H1 (cell line): ENCODE results near the gene PCDHA9.

ENCODE experiments used
- EP300 ChIP-seq, 2 experiments: IDR thresholded peaks; 1 replicate in 1 of 2; 2 replicates in 1 of 2; pipeline ENCODE4 v1.6.1; 2011 to 2012; ENCODE audit warnings: low read depth in 2 of 2, low read length in 2 of 2, mild to moderate bottlenecking in 2 of 2, borderline replicate concordance in 1 of 2, inconsistent platforms in 1 of 2, moderate library complexity in 1 of 2
- EZH2 ChIP-seq: fragments of 200-600 bp; sonication (generic); IDR thresholded peaks from 2 replicates; pipeline ENCODE4 v1.7.1; 2012; ENCODE audit warnings: low read depth, mild to moderate bottlenecking, moderate library complexity, low read length, inconsistent platforms; ENCODE audit not compliant: severe bottlenecking
- POLR2A ChIP-seq, 2 experiments: IDR thresholded peaks; 1 replicate in 1 of 2; 2 replicates in 1 of 2; pipeline ENCODE4 v1.6.1; 2011; ENCODE audit warnings: low read depth in 2 of 2, low read length in 2 of 2, mild to moderate bottlenecking in 2 of 2; ENCODE audit errors: control extremely low read depth in 1 of 2
- POLR2AphosphoS5 ChIP-seq: IDR thresholded peaks from 2 replicates; pipeline ENCODE4 v1.6.1; 2011; ENCODE audit warnings: low read depth, low read length
- RAD21 ChIP-seq, 2 experiments: IDR thresholded peaks in 1 of 2; conservative IDR thresholded peaks in 1 of 2; 2 replicates each; pipeline ENCODE4 v1.6.1; 2011; ENCODE audit warnings: low read depth in 2 of 2, low read length in 2 of 2, improper control_type of control experiment in 1 of 2, inconsistent platforms in 1 of 2, mild to moderate bottlenecking in 1 of 2, moderate library complexity in 1 of 2
- RFX5 ChIP-seq: IDR thresholded peaks from 2 replicates; pipeline ENCODE4 v1.6.1; 2011; ENCODE audit warnings: low read depth, low read length, improper control_type of control experiment, borderline replicate concordance
- YY1 ChIP-seq: IDR thresholded peaks from 2 replicates; pipeline ENCODE4 v1.6.1; 2011; ENCODE audit warnings: low read depth, mild to moderate bottlenecking, low read length
- TF ChIP-seq, protein P1 (sequence below), 3 experiments: IDR thresholded peaks; 1 replicate in 2 of 3; 2 replicates in 1 of 3; pipeline versions ENCODE4 v1.5.1 to v1.6.1; 2011; ENCODE audit warnings: low read length in 3 of 3, mild to moderate bottlenecking in 3 of 3, inconsistent platforms in 2 of 3, low read depth in 1 of 3, moderate library complexity in 1 of 3; ENCODE audit not compliant: insufficient read depth in 1 of 3; ENCODE audit errors: control extremely low read depth in 1 of 3
- TF ChIP-seq, protein P2 (sequence below): IDR thresholded peaks from 2 replicates; pipeline ENCODE4 v1.6.1; 2011; ENCODE audit warnings: low read length, improper control_type of control experiment

DNA sequence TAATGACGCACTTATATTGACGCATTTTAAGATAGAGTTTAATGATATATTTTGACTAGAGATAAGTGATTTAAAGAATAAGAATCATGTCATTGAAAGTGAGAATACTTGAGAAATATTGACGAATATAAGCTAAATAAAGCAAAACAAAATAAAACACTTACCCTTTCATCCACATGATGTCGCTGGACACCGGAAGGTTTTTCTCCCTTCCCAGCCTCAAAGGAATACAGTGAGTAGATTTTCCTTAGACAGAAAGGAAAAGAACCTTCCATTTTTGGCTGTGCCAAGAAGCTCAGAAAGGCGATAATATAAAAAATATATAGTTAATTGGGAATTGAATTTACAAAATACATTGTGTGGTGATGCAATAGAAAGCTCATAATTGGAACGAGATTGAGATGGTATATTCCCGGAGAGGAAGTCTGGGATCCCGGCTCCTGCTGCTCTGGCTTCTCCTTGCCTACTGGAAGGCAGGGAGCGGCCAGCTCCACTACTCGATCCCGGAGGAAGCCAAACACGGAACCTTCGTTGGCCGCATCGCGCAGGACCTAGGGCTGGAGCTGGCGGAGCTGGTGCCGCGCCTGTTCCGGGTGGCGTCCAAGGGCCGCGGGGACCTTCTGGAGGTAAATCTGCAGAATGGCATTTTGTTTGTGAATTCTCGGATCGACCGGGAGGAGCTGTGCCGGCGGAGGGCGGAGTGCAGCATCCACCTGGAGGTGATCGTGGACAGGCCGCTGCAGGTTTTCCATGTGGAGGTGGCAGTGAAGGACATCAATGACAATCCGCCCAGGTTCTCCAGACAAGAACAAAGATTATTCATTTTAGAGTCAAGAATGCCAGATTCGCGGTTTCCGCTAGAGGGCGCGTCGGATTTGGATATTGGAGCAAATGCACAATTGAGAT, 26.6 kb upstream of the PCDHA9 start, which contains the start of gene PCDHA5:
- TF ChIP-seq, protein P1, sequence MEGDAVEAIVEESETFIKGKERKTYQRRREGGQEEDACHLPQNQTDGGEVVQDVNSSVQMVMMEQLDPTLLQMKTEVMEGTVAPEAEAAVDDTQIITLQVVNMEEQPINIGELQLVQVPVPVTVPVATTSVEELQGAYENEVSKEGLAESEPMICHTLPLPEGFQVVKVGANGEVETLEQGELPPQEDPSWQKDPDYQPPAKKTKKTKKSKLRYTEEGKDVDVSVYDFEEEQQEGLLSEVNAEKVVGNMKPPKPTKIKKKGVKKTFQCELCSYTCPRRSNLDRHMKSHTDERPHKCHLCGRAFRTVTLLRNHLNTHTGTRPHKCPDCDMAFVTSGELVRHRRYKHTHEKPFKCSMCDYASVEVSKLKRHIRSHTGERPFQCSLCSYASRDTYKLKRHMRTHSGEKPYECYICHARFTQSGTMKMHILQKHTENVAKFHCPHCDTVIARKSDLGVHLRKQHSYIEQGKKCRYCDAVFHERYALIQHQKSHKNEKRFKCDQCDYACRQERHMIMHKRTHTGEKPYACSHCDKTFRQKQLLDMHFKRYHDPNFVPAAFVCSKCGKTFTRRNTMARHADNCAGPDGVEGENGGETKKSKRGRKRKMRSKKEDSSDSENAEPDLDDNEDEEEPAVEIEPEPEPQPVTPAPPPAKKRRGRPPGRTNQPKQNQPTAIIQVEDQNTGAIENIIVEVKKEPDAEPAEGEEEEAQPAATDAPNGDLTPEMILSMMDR (IDR thresholded peaks at IDR 0.05; ENCODE audit: control extremely low read depth in 1 of 3, insufficient read depth in 1 of 3, low read depth in 1 of 3, low read length in 3 of 3) = peak in 1 of 3 experiments; percentile 10; a peak in 1 of 4 replicates
- no peak for TF ChIP-seq POLR2AphosphoS5
- TF ChIP-seq POLR2A (IDR thresholded peaks at IDR 0.05; ENCODE audit: control extremely low read depth in 1 of 2, low read depth in 2 of 2, low read length in 2 of 2) = no peak
- no peak for TF ChIP-seq EZH2
- no peak for TF ChIP-seq EP300 (IDR thresholded peaks at IDR 0.05; ENCODE audit: borderline replicate concordance in 1 of 2, low read depth in 2 of 2, low read length in 2 of 2)
- no peak for TF ChIP-seq RAD21 (IDR thresholded peaks at IDR 0.05 in 1 of 2, conservative IDR thresholded peaks at IDR 0.05 in 1 of 2; ENCODE audit: low read depth in 2 of 2, low read length in 2 of 2)
- no peak for TF ChIP-seq YY1
- no peak for TF ChIP-seq RFX5
- TF ChIP-seq, protein P2, sequence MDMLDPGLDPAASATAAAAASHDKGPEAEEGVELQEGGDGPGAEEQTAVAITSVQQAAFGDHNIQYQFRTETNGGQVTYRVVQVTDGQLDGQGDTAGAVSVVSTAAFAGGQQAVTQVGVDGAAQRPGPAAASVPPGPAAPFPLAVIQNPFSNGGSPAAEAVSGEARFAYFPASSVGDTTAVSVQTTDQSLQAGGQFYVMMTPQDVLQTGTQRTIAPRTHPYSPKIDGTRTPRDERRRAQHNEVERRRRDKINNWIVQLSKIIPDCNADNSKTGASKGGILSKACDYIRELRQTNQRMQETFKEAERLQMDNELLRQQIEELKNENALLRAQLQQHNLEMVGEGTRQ = no peak
